ENCODE results near the gene STARD7.

DNA sequence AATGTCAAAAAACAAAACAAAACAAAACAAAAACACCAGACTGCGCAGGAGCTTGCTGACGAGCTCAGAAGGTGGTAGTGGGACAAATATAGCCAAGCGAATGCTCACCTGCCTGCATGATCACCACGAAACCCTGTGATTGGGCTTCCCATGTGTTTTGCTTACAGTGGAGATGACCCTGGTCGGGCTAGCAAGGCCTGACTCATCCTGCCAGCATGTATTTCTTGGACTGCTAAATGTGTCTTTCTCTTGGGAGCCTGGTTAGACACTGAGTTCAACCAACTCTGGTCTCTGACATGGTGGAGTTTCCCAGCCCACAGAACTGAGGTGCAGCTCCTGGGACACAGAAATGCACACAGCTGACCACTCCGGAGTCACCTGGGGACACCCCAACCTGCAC is 32.7 kb downstream of the STARD7 start:
- TF ChIP-seq CTCF (IDR thresholded peaks at IDR 0.05) (no peak), POLR2A (IDR thresholded peaks at IDR 0.05) (no peak)

Data from thyroid gland (tissue), 4 donors.